B cell (primary cell): Measurements from ENCODE around the gene CFAP54. TPM values are rescaled to one million over a fixed set of nuclear protein-coding genes. Genes with fewer than 3 reads are reported as not detected.

Source experiments
- ATAC-seq: fragments of 200-7000 bp; cut with Tn5 transposase; one replicate; pipeline ENCODE4 v1.10.0; 2021; ENCODE audit warnings: low read depth, mild to moderate bottlenecking, moderate number of reproducible peaks, moderate library complexity
- CTCF ChIA-PET: fragments of 350-600 bp; sonication (Branson Sonifier 250); formaldehyde crosslinking; loops from one replicate; lab custom pipeline; 2021; ENCODE audit warnings: antibody characterized with exemption, inconsistent platforms; lab: Charles Lee
- POLR2A ChIA-PET: fragments of 350-600 bp; sonication (Branson Sonifier 250); formaldehyde crosslinking; loops from one replicate; lab custom pipeline; 2021; ENCODE audit warnings: antibody characterized with exemption; lab: Charles Lee
- DNase-seq: peaks from one replicate; pipeline ENCODE4 v3.0.0; 2013
- H2AFZ ChIP-seq: 2 replicates; pipeline ENCODE4 v1.6.1; 2012; ENCODE audit warnings: mild to moderate bottlenecking, low read depth, low read length; ENCODE audit not compliant: insufficient read depth, poor library complexity, severe bottlenecking
- H3K27ac ChIP-seq, 2 donors: 1 replicate in 1 of 2; 2 replicates in 1 of 2; pipeline ENCODE4 v1.5.1; 2012 to 2013; ENCODE audit warnings: low read length in 2 of 2, mild to moderate bottlenecking in 2 of 2, moderate library complexity in 1 of 2
- H3K27me3 ChIP-seq, 4 experiments: fragments of 200-600 bp in 1 of 4; sonication (generic) in 1 of 4; replicated peaks in 1 of 4; 1 replicate in 2 of 4; 2 replicates in 2 of 4; pipeline versions ENCODE4 v1.6.1 to v1.7.0; 2013 to 2016; ENCODE audit warnings: low read length in 3 of 4, mild to moderate bottlenecking in 2 of 4, mixed read lengths in 1 of 4, moderate library complexity in 1 of 4; ENCODE audit not compliant: insufficient read depth in 4 of 4, control insufficient read depth in 3 of 4; ENCODE audit errors: control extremely low read depth in 1 of 4
- H3K36me3 ChIP-seq, 2 experiments: replicated peaks in 1 of 2; 1 replicate in 1 of 2; 2 replicates in 1 of 2; pipeline versions ENCODE4 v1.6.1 to v1.7.1; 2013; ENCODE audit warnings: low read length in 1 of 2; ENCODE audit not compliant: insufficient read depth in 2 of 2, control insufficient read depth in 1 of 2; ENCODE audit errors: control extremely low read depth in 1 of 2, extremely low read depth in 1 of 2
- H3K4me1 ChIP-seq, 2 donors: fragments of 200-600 bp in 1 of 2; sonication (generic) in 1 of 2; 1 replicate in 1 of 2; 2 replicates in 1 of 2; pipeline versions ENCODE4 v1.5.1 to v1.6.1; 2013 to 2017; ENCODE audit warnings: low read length in 2 of 2; ENCODE audit not compliant: control insufficient read depth in 2 of 2, insufficient read depth in 2 of 2
- H3K4me2 ChIP-seq: replicated peaks from 2 replicates; pipeline ENCODE3; 2012; ENCODE audit warnings: mild to moderate bottlenecking, low read depth, low read length; ENCODE audit not compliant: poor library complexity, severe bottlenecking
- H3K4me3 ChIP-seq, 5 experiments: fragments of 200-600 bp in 1 of 5; sonication (generic) in 1 of 5; 1 replicate in 3 of 5; 2 replicates in 2 of 5; pipeline versions ENCODE4 v1.5.1 to v1.7.0; 2011 to 2016; ENCODE audit warnings: low read length in 4 of 5, mild to moderate bottlenecking in 4 of 5, low read depth in 2 of 5, control low read depth in 1 of 5, moderate library complexity in 1 of 5; ENCODE audit not compliant: insufficient read depth in 1 of 5; ENCODE audit errors: control extremely low read depth in 1 of 5, extremely low read depth in 1 of 5
- H3K79me2 ChIP-seq: fragments of 200-600 bp; sonication (generic); one replicate; pipeline ENCODE4 v1.6.0; 2016; ENCODE audit warnings: low read length; ENCODE audit not compliant: control insufficient read depth, insufficient read depth
- H3K9ac ChIP-seq: fragments of 200-600 bp; sonication (generic); 2 replicates; pipeline ENCODE4 v1.6.1; 2017; ENCODE audit warnings: mild to moderate bottlenecking, low read length, moderate library complexity
- H3K9me3 ChIP-seq, 3 donors: one replicate each; pipeline versions ENCODE4 v1.6.1 to v1.7.1; 2013; ENCODE audit warnings: low read length in 2 of 3; ENCODE audit not compliant: control insufficient read depth in 2 of 3, insufficient read depth in 1 of 3; ENCODE audit errors: control extremely low read depth in 1 of 3
- H4K20me1 ChIP-seq: 2 replicates; pipeline ENCODE4 v1.6.0; 2012; ENCODE audit warnings: mild to moderate bottlenecking, low read length; ENCODE audit not compliant: insufficient read depth, control insufficient read depth, poor library complexity, severe bottlenecking
- H3K27ac Mint-ChIP-seq: one replicate; pipeline ENCODE4 v1.8.0; 2021; ENCODE audit warnings: mixed read lengths
- H3K27me3 Mint-ChIP-seq: one replicate; pipeline ENCODE4 v1.8.0; 2021; ENCODE audit warnings: mixed read lengths
- H3K4me1 Mint-ChIP-seq: one replicate; pipeline ENCODE4 v1.8.0; 2021; ENCODE audit warnings: mixed read lengths
- H3K4me3 Mint-ChIP-seq: one replicate; pipeline ENCODE4 v1.8.0; 2021; ENCODE audit warnings: mixed read lengths
- H3K9me3 Mint-ChIP-seq: one replicate; pipeline ENCODE4 v1.8.0; 2022; ENCODE audit warnings: mixed read lengths; ENCODE audit not compliant: insufficient read depth
- EZH2 ChIP-seq: IDR thresholded peaks from 2 replicates; pipeline ENCODE4 v1.6.1; 2012; ENCODE audit warnings: borderline replicate concordance, low read depth, mild to moderate bottlenecking, moderate library complexity, low read length; ENCODE audit not compliant: insufficient read depth, poor library complexity, severe bottlenecking
- WGBS: methylation state at CpG from one replicate; pipeline ENCODE4 v1.1.5; 2013; ENCODE audit warnings: missing lambda C conversion rate; ENCODE audit not compliant: insufficient coverage; 5-methylcytosine and 5-hydroxymethylcytosine counted together
- intact Hi-C: fragments of 100-400 bp; cut with micrococcal nuclease; formaldehyde crosslinking; loops from one replicate; pipeline ENCODE4 v1.10.0; 2022
- polyA plus RNA-seq: library from polyadenylated mRNA; depleted of rRNA; stranded (reverse); fragments of >200 nt; gene quantifications from 2 replicates; pipeline ENCODE4 v1.2.3, GENCODE V29; 2012
- total RNA-seq, 2 donors: library from RNA; stranded (reverse); fragments of 120-200 nt in 1 of 2; gene quantifications; 1 replicate in 1 of 2; 2 replicates in 1 of 2; pipeline versions ENCODE4 v1.2.3 to v1.2.4, GENCODE V29; 2013 to 2022
- TF ChIP-seq, protein P1 (sequence below): fragments of 200-600 bp; IDR thresholded peaks from one replicate; pipeline ENCODE4 v1.8.0; 2022; ENCODE audit warnings: antibody characterized with exemption, mild to moderate bottlenecking

The CFAP54 gene
- total and polyA plus RNA-seq, 2 donors (not counting 1 experiment from before 2014, with no cell fraction given), result 0.12 to 0.76 TPM

GRCh38 chr12:96605684-96606083, 116.3 kb downstream of the CFAP54 start:
- H3K27ac ChIP-seq, result no peak overlapping the region
- no peaks in the 10 kb centered on the region for H3K4me1 ChIP-seq
- WGBS, result 89% methylated on average over 1 of the region's 2 CpGs
- no peak overlapping the region for H3K4me2 ChIP-seq
- no peaks in the 10 kb centered on the region for H3K36me3 ChIP-seq
- no peak for ATAC-seq
- CTCF ChIA-PET, result interaction anchor here (1.0 kb wide), 1 partner anchor 13 kb away, joined by 3 read pairs; no protein-coding TSS in a partner anchor
- no peaks in the 10 kb centered on the region for H3K79me2 ChIP-seq
- no peak overlapping the region for H2AFZ ChIP-seq
- H3K9ac ChIP-seq, result no peak overlapping the region
- H3K9me3 ChIP-seq, result peaks cover 0 to 7% (median 0%) of the 10 kb centered on the region in 3 donors
- peaks cover 0 to 9% (median 6%) of the 10 kb centered on the region in 4 experiments for H3K27me3 ChIP-seq
- H3K9me3 Mint-ChIP-seq, result no peaks in the 10 kb centered on the region
- H4K20me1 ChIP-seq, result no peaks in the 10 kb centered on the region
- H3K4me3 Mint-ChIP-seq, result no peak overlapping the region
- intact Hi-C loops, result no loop called here
- H3K4me1 Mint-ChIP-seq, result no peaks in the 10 kb centered on the region
- H3K4me3 ChIP-seq, result no peak overlapping the region
- no peak for DNase-seq
- peaks cover 50% of the 10 kb centered on the region for H3K27me3 Mint-ChIP-seq
- POLR2A ChIA-PET, result no interaction called here
- TF ChIP-seq, protein P1, sequence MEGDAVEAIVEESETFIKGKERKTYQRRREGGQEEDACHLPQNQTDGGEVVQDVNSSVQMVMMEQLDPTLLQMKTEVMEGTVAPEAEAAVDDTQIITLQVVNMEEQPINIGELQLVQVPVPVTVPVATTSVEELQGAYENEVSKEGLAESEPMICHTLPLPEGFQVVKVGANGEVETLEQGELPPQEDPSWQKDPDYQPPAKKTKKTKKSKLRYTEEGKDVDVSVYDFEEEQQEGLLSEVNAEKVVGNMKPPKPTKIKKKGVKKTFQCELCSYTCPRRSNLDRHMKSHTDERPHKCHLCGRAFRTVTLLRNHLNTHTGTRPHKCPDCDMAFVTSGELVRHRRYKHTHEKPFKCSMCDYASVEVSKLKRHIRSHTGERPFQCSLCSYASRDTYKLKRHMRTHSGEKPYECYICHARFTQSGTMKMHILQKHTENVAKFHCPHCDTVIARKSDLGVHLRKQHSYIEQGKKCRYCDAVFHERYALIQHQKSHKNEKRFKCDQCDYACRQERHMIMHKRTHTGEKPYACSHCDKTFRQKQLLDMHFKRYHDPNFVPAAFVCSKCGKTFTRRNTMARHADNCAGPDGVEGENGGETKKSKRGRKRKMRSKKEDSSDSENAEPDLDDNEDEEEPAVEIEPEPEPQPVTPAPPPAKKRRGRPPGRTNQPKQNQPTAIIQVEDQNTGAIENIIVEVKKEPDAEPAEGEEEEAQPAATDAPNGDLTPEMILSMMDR, result no peak
- TF ChIP-seq EZH2, result no peak
- H3K27ac Mint-ChIP-seq, result no peak overlapping the region

DNA sequence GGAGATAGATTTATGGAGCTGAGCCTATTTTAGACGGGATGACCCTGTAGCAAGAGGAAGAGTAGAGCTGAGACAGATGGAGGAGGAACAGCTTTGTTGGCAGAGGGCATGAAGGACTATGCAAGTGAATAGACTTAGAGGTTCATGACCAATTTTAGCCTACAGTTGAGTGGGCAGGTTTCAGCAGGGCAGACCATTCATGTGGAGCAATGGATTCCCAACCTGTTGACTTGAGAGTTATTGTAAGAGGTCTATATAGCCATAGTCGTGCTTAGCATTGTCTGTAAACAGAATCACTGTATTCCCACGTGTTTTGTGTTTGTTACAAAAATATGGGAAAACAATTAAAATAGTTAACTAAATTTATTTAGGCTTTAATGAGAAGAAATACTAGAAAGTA, 116.8 kb downstream of the CFAP54 start:
- no peaks in the 10 kb centered on the region for H4K20me1 ChIP-seq
- no peak overlapping the region for H3K27ac ChIP-seq
- ChIA-PET POLR2A (no interaction called here), CTCF (interaction anchor here (1.0 kb wide), 1 partner anchor 12 kb away, joined by 3 read pairs; no protein-coding TSS in a partner anchor)
- ATAC-seq, result no peak
- Mint-ChIP-seq H3K4me3 (no peak overlapping the region), H3K27me3 (peaks cover 47% of the 10 kb centered on the region), H3K9me3 (no peaks in the 10 kb centered on the region), H3K4me1 (no peaks in the 10 kb centered on the region), H3K27ac (no peak overlapping the region)
- no peaks in the 10 kb centered on the region for H3K79me2 ChIP-seq
- H3K4me2 ChIP-seq, result no peak overlapping the region
- no peak for DNase-seq
- WGBS, result 47% methylated on average over 1 of the region's 3 CpGs
- no peaks in the 10 kb centered on the region for H3K36me3 ChIP-seq
- H3K9me3 ChIP-seq, result peaks cover 0 to 8% (median 0%) of the 10 kb centered on the region in 3 donors
- H3K9ac ChIP-seq, result no peak overlapping the region
- intact Hi-C loops, result no loop called here
- no peaks in the 10 kb centered on the region for H3K4me1 ChIP-seq
- H3K4me3 ChIP-seq, result no peak overlapping the region
- peaks cover 0 to 9% (median 6%) of the 10 kb centered on the region in 4 experiments for H3K27me3 ChIP-seq
- H2AFZ ChIP-seq, result no peak overlapping the region
- no peak for TF ChIP-seq EZH2
- TF ChIP-seq, protein P1, result no peak
